Bladder microvascular endothelial cell (primary cell): ENCODE results near the gene CIAPIN1. TPM values are rescaled to one million over a fixed set of nuclear protein-coding genes. Genes with fewer than 3 reads are reported as not detected.

Source experiments
- total RNA-seq: library from RNA; depleted of rRNA; stranded (reverse); fragments of >200 nt; gene quantifications from 2 replicates; pipeline ENCODE4 v1.2.3, GENCODE V29; 2014

CIAPIN1 gene
- 81.4 and 88.7 TPM in 2 replicates for total RNA-seq

GRCh38 chr16:57447186-57447962 is at the start of gene CIAPIN1, which contains the start of gene COQ9:
Gene CIAPIN1, minus strand, starts transcription at chr16:57447385. Its CDS starts 6,457 bp downstream, at chr16:57440928.
Gene COQ9, plus strand, starts transcription at chr16:57447479. Its CDS starts 27 bp downstream, at chr16:57447506.

GRCh38 chr16:57485916-57486857 is 39.0 kb upstream of the CIAPIN1 start, which contains the start of gene DOK4:
Gene DOK4, minus strand, starts transcription at chr16:57486493. Its CDS starts 6,986 bp downstream, at chr16:57479507.

GRCh38 chr16:57462209-57462977 is 15.2 kb upstream of the CIAPIN1 start, which contains the start of gene POLR2C:
Gene POLR2C, plus strand, starts transcription at chr16:57462679. Its CDS starts 46 bp downstream, at chr16:57462725.

GRCh38 chr16:57403965-57404817 is 43.0 kb downstream of the CIAPIN1 start, which contains the start of gene CCL17:
Gene CCL17, plus strand, starts transcription at chr16:57404767. Its CDS starts 9,166 bp downstream, at chr16:57413933.

Other genes starting within 250 kb of the CIAPIN1 start
- 49.5 and 74.6 TPM in 2 replicates for gene ARL2BP, start 202.1 kb downstream of the CIAPIN1 start, total RNA-seq
- gene PLLP, start 162.7 kb downstream of the CIAPIN1 start, total RNA-seq, result 1.6 and 7.4 TPM in 2 replicates
- not detected in 2 replicates for gene CCL22, start 88.6 kb downstream of the CIAPIN1 start, total RNA-seq
- 3.6 and 89.1 TPM in 2 replicates for gene CX3CL1, start 74.9 kb downstream of the CIAPIN1 start, total RNA-seq
- not detected in 2 replicates for gene CCL17, start 42.6 kb downstream of the CIAPIN1 start, total RNA-seq
- gene COQ9, start 94 bp upstream of the CIAPIN1 start, total RNA-seq, result 33.5 and 64.8 TPM in 2 replicates
- gene POLR2C, start 15.3 kb upstream of the CIAPIN1 start, total RNA-seq, result 77.7 and 111 TPM in 2 replicates
- 9.9 and 16.6 TPM in 2 replicates for gene DOK4, start 39.1 kb upstream of the CIAPIN1 start, total RNA-seq
- 11.7 and 20.0 TPM in 2 replicates for gene CCDC102A, start 89.2 kb upstream of the CIAPIN1 start, total RNA-seq
- not detected in 2 replicates for gene ADGRG5, start 95.3 kb upstream of the CIAPIN1 start, total RNA-seq
- gene ADGRG1, start 181.2 kb upstream of the CIAPIN1 start, total RNA-seq, result 30.1 and 33.0 TPM in 2 replicates
- gene ADGRG3, start 220.9 kb upstream of the CIAPIN1 start, total RNA-seq, result 0.16 and 1.8 TPM in 2 replicates
- gene DRC7, start 247.4 kb upstream of the CIAPIN1 start, total RNA-seq, result 0.25 TPM in 1 of 2 replicates, not detected in the other